Keratinocyte (primary cell): ENCODE data around the gene CCT3.

Source experiments
- CTCF ChIP-seq, 3 experiments: IDR thresholded peaks in 1 of 3; conservative IDR thresholded peaks in 1 of 3; optimal IDR thresholded peaks in 1 of 3; 2 replicates in 2 of 3; 3 replicates in 1 of 3; pipeline versions ENCODE3 to v1.5.1; 2011; ENCODE audit warnings: low read length in 3 of 3, mild to moderate bottlenecking in 3 of 3, moderate library complexity in 2 of 3, control low read depth in 1 of 3, inconsistent platforms in 1 of 3; ENCODE audit not compliant: insufficient read depth in 2 of 3; ENCODE audit errors: extremely low read depth in 1 of 3
- EZH2 ChIP-seq: IDR thresholded peaks from one replicate; pipeline ENCODE4 v1.6.1; 2012; ENCODE audit warnings: inconsistent platforms, mild to moderate bottlenecking, low read length, moderate library complexity

DNA sequence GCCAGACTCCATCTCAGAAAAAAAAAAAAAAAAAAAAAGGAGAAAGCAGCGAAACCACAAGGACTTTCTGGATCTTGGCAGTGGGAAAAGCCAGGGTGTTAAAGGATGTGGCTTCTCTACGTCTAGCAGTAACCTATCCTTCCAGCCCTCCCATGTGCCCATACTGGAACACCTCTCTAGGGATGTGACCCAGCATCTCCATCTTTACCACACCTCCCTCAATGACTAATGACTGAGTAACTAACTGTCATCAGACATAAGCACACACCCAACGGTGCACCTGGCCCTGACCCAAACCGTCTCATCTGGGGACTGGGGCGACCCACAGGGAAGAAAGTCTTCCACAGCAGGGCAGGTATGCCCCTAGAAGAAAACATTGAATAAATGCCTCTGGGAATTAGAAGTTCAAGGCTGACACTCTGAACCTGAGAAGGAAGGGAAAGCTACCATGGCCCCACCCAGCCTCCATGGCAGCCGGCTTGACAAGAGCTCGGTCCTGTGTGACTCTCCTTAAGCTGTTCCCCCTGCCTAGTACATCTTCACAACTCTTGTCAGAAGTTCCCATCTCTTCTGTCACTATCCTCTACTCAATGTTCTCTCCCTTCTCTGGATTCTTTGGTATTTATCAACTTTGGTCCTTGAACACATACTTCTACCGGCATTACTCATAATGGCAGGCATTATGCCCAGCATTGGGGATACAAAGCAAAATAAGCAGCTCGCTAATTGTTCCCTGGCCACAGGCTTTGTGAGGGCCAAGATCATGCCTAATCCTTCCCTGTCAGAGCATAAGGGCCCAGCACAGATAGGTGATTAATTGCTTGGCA is 75.4 kb downstream of the CCT3 start:
- TF ChIP-seq CTCF (optimal IDR thresholded peaks at IDR 0.05 in 1 of 3, IDR thresholded peaks at IDR 0.05 in 1 of 3, conservative IDR thresholded peaks at IDR 0.05 in 1 of 3; ENCODE audit: extremely low read depth in 1 of 3, insufficient read depth in 2 of 3, low read length in 3 of 3) (no peak), EZH2 (no peak)
